PC-3 (cell line): ENCODE data around the gene TM4SF20. TPM values are rescaled to one million over a fixed set of nuclear protein-coding genes. Genes with fewer than 3 reads are reported as not detected.

Experiments
- ATAC-seq: fragments of 200-7000 bp; cut with Tn5 transposase; 2 replicates; pipeline ENCODE4 v1.9.1; 2020; ENCODE audit warnings: mild to moderate bottlenecking, moderate library complexity
- Bru-seq: library from RNA; stranded (reverse); fragments of 400-500 nt; gene quantifications from one replicate; lab custom pipeline; 2021; lab: Mats Ljungman, UMichigan
- BruChase-seq, 2 experiments: library from RNA; stranded (reverse); fragments of 400-500 nt; gene quantifications; one replicate each; lab custom pipeline; 2021; lab: Mats Ljungman, UMichigan
- BruUV-seq: library from RNA; stranded (reverse); fragments of 400-500 nt; replicated peaks from 2 replicates; lab custom pipeline; 2021; lab: Mats Ljungman, UMichigan
- CTCF ChIA-PET: fragments of 300-600 bp; sonication (Branson Sonifier 250); formaldehyde crosslinking; loops from one replicate; lab custom pipeline; 2022; ENCODE audit warnings: antibody characterized with exemption; lab: Charles Lee
- POLR2A ChIA-PET: fragments of 300-600 bp; sonication (Branson Sonifier 250); formaldehyde crosslinking; loops from one replicate; lab custom pipeline; 2022; ENCODE audit warnings: antibody characterized with exemption; ENCODE audit not compliant: unreplicated experiment; lab: Charles Lee
- DNase-seq: peaks from one replicate; pipeline ENCODE4 v3.0.0-alpha.2; 2015
- H2AFZ ChIP-seq: fragments of 300-600 bp; sonication (generic); 2 replicates; pipeline ENCODE4 v1.6.0; 2016; ENCODE audit warnings: antibody characterized with exemption, low read length
- H3F3A ChIP-seq: fragments of 300-600 bp; sonication (generic); one replicate; pipeline ENCODE4 v1.6.0; 2017; ENCODE audit warnings: antibody characterized with exemption, low read length, control low read depth, mild to moderate bottlenecking; ENCODE audit not compliant: unreplicated experiment
- H3K27ac ChIP-seq: fragments of 300-600 bp; sonication (generic); 2 replicates; pipeline ENCODE4 v1.5.1; 2016; ENCODE audit warnings: mild to moderate bottlenecking, low read length
- H3K27me3 ChIP-seq: fragments of 300-600 bp; sonication (generic); 2 replicates; pipeline ENCODE4 v1.6.1; 2016; ENCODE audit warnings: low read length, mixed read lengths
- H3K36me3 ChIP-seq: fragments of 300-600 bp; sonication (generic); 2 replicates; pipeline ENCODE4 v1.6.1; 2016; ENCODE audit warnings: low read depth, mixed run types, low read length, mixed read lengths
- H3K4me1 ChIP-seq: fragments of 300-600 bp; sonication (generic); 2 replicates; pipeline ENCODE4 v1.5.1; 2016; ENCODE audit warnings: low read length; ENCODE audit not compliant: insufficient read depth
- H3K4me2 ChIP-seq: fragments of 300-600 bp; sonication (generic); 2 replicates; pipeline ENCODE4 v1.6.0; 2016; ENCODE audit warnings: low read length
- H3K4me3 ChIP-seq: fragments of 300-600 bp; sonication (generic); 2 replicates; pipeline ENCODE4 v1.5.1; 2016; ENCODE audit warnings: mild to moderate bottlenecking, low read length, mixed read lengths
- H3K79me2 ChIP-seq: fragments of 300-600 bp; sonication (generic); 2 replicates; pipeline ENCODE4 v1.6.1; 2017; ENCODE audit warnings: low read length, mixed read lengths
- H3K9ac ChIP-seq: fragments of 300-600 bp; sonication (generic); 2 replicates; pipeline ENCODE4 v1.6.0; 2016; ENCODE audit warnings: mild to moderate bottlenecking, low read length
- H3K9me2 ChIP-seq: fragments of 300-600 bp; sonication (generic); replicated peaks from 2 replicates; pipeline ENCODE4 v1.6.1; 2016; ENCODE audit warnings: mixed run types, low read length, mixed read lengths
- H3K9me3 ChIP-seq: fragments of 300-600 bp; sonication (generic); 2 replicates; pipeline ENCODE4 v1.6.1; 2016; ENCODE audit warnings: low read length, mixed read lengths
- H4K20me1 ChIP-seq: fragments of 300-600 bp; sonication (generic); 2 replicates; pipeline ENCODE4 v1.6.1; 2016; ENCODE audit warnings: low read length, mixed read lengths
- CTCF ChIP-seq: fragments of 300-600 bp; sonication (generic); conservative IDR thresholded peaks from 2 replicates; pipeline ENCODE4 v1.5.1; 2017; ENCODE audit warnings: antibody characterized with exemption, low read depth, mild to moderate bottlenecking, low read length
- EZH2 ChIP-seq: fragments of 300-600 bp; sonication (generic); IDR thresholded peaks from one replicate; pipeline ENCODE4 v1.6.1; 2017; ENCODE audit warnings: antibody characterized with exemption, mild to moderate bottlenecking, low read length; ENCODE audit not compliant: unreplicated experiment
- EZH2phosphoT487 ChIP-seq: fragments of 300-600 bp; sonication (generic); IDR thresholded peaks from 2 replicates; pipeline ENCODE4 v1.6.1; 2018; ENCODE audit warnings: mild to moderate bottlenecking, antibody characterized with exemption, low read length, borderline replicate concordance
- intact Hi-C: fragments of 100-400 bp; cut with micrococcal nuclease; formaldehyde crosslinking; loops from 2 replicates; pipeline ENCODE4 v1.9.0; 2023
- long read RNA-seq: library from polyadenylated mRNA; unstranded; transcript quantifications from one replicate; pipeline ENCODE4 v2.0.0, GENCODE V29; 2021; ENCODE audit not compliant: unreplicated experiment
- total RNA-seq: library from RNA; depleted of rRNA; stranded (reverse); fragments of >200 nt; gene quantifications from 2 replicates; pipeline ENCODE4 v1.2.3, GENCODE V29; 2014; rRNA removed

The TM4SF20 gene
- total RNA-seq = not detected in 2 replicates
- not detected for Bru-seq, nascent RNA
- percentile 5 among the genes with signal in this experiment for BruChase-seq, experiment 1, labeled RNA remaining after a 6-hour chase
- not detected for BruChase-seq, experiment 2, labeled RNA remaining after a 2-hour chase
- long read RNA-seq = 0 reads

GRCh38 chr2:227379095-227379494 lies at the start of gene TM4SF20:
TM4SF20 (minus strand) TSS chr2:227379306; CDS start chr2:227379268, 38 bp downstream.
- H3K9me3 ChIP-seq = no peaks in the 10 kb centered on the region
- no peak within 1 kb of the TSS for H3K4me2 ChIP-seq
- H3K9ac ChIP-seq = no peak within 1 kb of the TSS
- intact Hi-C loops = no loop called here
- no peak for ATAC-seq
- TF ChIP-seq CTCF = no peak
- TF ChIP-seq EZH2phosphoT487 = no peak
- TF ChIP-seq EZH2 = no peak
- H3K36me3 ChIP-seq = no peaks in the 10 kb centered on the region
- H3F3A ChIP-seq = no peaks in the 10 kb centered on the region
- no peak within 1 kb of the TSS for H3K27ac ChIP-seq
- POLR2A ChIA-PET = no interaction called here
- BruUV-seq = no TSS peak
- H3K27me3 ChIP-seq = no peaks in the 10 kb centered on the region
- no peak within 1 kb of the TSS for H3K4me3 ChIP-seq
- H2AFZ ChIP-seq = no peak within 1 kb of the TSS
- H4K20me1 ChIP-seq = no peaks in the 10 kb centered on the region
- DNase-seq = no peak
- no peaks in the 10 kb centered on the region for H3K4me1 ChIP-seq
- no peaks in the 10 kb centered on the region for H3K79me2 ChIP-seq
- CTCF ChIA-PET = no interaction called here
- no peaks in the 10 kb centered on the region for H3K9me2 ChIP-seq

GRCh38 chr2:227428731-227429285 lies 49.7 kb upstream of the TM4SF20 start:
- CTCF ChIA-PET = no interaction called here
- POLR2A ChIA-PET = no interaction called here
- BruUV-seq = no TSS peak
- Histone ChIP-seq H3K36me3 (no peaks in the 10 kb centered on the region; the same call in 1 of the 2 replicates), H4K20me1 (no peaks in the 10 kb centered on the region), H3K27me3 (no peaks in the 10 kb centered on the region), H3K79me2 (no peaks in the 10 kb centered on the region), H3K4me3 (no peak overlapping the region), H3K4me1 (no peaks in the 10 kb centered on the region), H2AFZ (no peak overlapping the region), H3K9me2 (no peaks in the 10 kb centered on the region), H3F3A (no peaks in the 10 kb centered on the region), H3K27ac (no peak overlapping the region), H3K9ac (no peak overlapping the region), H3K9me3 (peaks cover 9% of the 10 kb centered on the region; the same call in 1 of the 2 replicates), H3K4me2 (no peak overlapping the region)
- TF ChIP-seq EZH2phosphoT487 (no peak), EZH2 (no peak), CTCF (no peak)
- DNase-seq = no peak
- intact Hi-C loops = no loop called here
- no peak for ATAC-seq

GRCh38 chr2:227423656-227424499 lies 44.8 kb upstream of the TM4SF20 start:
- Histone ChIP-seq H3K79me2 (no peaks in the 10 kb centered on the region), H3K4me2 (no peak overlapping the region), H3K4me3 (no peak overlapping the region), H2AFZ (no peak overlapping the region), H3K27me3 (no peaks in the 10 kb centered on the region), H3K9me2 (no peaks in the 10 kb centered on the region), H3K9ac (no peak overlapping the region), H3K36me3 (no peaks in the 10 kb centered on the region), H3K9me3 (no peaks in the 10 kb centered on the region), H3K4me1 (no peaks in the 10 kb centered on the region), H3K27ac (no peak overlapping the region), H3F3A (no peaks in the 10 kb centered on the region), H4K20me1 (no peaks in the 10 kb centered on the region)
- POLR2A ChIA-PET = no interaction called here
- intact Hi-C loops = no loop called here
- TF ChIP-seq EZH2phosphoT487 = no peak
- no peak for TF ChIP-seq EZH2
- no peak for TF ChIP-seq CTCF
- no peak for DNase-seq
- BruUV-seq = no TSS peak
- CTCF ChIA-PET = no interaction called here
- ATAC-seq = no peak
